Measurements from ENCODE around the gene JAK1.

Gene JAK1

GRCh38 chr1:64856553-64856952 is 109.8 kb downstream of the JAK1 start:
- DNase-seq, result no peak

DNA sequence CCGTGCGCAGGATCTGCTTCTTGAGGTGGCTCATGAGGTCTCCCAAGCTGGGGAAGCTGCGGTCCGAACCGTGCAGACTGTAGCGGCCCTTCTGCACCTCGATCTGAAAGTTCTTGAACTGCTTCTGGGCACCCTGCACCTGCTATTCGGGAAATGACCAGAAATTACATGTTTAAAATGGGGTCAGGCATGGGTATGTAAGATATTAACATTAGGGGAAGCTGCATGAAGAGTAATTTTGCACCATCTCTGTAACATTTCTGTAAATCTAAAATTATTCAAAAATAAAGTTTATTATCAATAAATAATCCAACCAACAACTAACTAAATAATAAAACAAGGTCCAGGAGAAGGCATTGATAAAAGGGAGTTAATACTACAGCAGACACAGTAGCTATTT is 110.8 kb downstream of the JAK1 start:
- DNase-seq, result no peak

GRCh38 chr1:64854674-64855073 is 111.7 kb downstream of the JAK1 start:
- DNase-seq, result no peak

- DNase-seq, result no peak
Measured at GRCh38 chr1:64851664-64852063, 114.7 kb downstream of the JAK1 start.

DNA sequence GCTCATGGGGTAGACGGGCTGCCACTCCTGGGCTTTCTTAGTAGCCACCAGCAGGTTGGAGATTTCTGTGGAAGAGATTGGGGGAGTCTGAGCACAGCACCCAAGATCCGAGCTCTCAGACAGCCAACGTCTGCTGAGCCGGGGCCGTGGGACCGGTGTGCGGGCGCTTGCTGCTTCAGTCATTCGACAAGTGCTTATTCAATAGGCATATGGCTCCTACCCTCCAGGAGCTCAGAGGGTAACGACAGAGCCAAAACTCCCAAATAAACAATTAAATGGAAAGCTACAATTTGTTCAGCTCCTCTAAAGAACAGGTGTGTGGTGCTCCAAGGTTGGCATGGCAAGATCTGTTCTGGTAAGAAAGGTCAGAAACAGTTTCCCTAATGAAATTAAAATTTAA is 115.5 kb downstream of the JAK1 start:
- no peak for DNase-seq

DNA sequence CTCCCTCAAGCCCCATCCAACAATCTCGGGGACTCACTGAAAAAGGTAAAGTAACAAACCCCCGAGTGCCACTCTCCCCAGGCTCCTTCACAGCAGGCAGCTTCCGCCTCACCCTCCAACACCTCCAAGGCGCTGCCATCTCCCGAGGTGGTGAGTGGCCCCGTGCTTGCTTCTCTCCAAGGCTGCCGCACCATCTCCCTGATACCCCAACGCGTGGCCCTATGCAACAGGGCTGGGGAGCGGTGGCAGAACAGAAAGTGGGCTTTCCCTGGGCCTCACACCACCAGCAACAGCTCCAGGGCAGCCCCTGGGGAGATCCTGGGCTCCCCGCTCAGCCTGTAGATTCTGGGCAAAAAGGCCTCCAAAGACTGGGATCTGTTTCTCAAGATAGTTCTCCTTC is 116.4 kb downstream of the JAK1 start:
- no peak for DNase-seq

- DNase-seq, result no peak
Measured at GRCh38 chr1:64848803-64849202, 117.5 kb downstream of the JAK1 start.

- DNase-seq, result no peak
Measured at GRCh38 chr1:64848136-64848535, 118.2 kb downstream of the JAK1 start.

GRCh38 chr1:64847666-64848065 is 118.7 kb downstream of the JAK1 start:
- DNase-seq, result no peak

DNA sequence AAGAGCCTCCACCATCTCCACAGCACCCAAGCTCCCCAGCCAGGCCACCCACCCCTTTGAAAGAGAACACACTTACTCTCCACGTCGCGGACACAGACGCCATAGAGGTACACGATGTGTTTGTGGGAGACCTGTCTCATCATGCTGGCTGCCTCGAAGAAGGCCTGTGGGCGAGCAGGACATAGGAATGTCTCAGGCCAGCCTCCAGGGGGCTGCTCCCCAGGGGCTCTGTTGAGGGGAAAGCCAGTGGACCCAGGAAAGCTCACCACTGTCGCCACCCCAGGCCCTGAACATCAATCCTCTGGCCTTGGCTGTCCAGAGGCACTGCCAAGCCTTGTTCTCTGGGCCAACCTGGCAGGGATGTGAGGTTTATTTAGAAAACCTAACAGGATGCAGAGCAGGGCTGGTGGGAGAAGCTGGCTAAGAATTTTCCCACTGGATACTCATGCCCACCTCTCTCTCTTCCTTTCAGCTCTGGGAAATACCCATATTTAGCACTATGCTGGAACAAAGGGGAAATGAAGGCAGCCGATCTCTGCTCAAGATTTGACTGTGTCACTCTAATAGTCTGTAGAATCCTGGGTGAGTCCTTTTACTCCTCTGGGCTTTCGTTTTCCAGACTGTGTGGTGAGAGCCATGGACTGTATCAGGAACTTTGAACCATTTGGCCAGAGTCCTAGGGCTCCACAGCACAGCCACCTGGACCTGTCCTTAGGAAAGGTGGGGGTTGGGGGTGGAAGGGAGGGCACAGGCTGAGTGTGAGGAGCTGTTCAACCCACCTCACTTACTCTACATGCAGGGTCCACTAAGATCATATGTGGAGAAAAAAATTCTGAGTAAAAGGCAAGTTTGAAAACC is 119.5 kb downstream of the JAK1 start:
- DNase-seq, result no peak

DNA sequence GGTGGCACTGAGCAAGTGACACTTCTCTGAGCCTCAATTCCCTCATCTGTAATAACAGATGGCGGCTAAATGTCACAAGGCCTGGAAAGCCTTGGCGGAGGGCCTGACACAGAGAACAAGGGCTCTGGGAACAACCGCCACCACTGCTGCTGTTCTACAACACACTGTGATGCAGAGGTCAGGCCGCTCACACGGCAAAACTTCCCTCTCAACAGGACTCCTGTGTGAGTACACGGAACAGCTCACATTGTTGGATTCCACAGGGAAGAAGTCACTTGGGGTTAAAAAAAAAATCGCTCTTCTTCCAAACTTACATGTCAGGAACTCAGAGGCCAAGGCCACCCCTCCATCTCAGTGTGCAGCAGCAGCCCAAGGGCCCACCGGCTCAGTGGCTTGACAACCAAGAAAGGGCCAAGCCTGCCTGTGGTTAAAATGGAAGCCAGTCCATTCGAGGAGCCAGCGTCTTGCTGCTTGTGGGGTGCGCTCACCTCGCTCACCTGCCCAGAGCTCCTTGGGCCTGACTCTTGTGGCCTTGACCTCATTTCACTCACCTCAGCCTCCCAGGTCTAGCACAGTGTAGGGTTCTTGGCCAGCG is 120.4 kb downstream of the JAK1 start:
- no peak for DNase-seq

DNA sequence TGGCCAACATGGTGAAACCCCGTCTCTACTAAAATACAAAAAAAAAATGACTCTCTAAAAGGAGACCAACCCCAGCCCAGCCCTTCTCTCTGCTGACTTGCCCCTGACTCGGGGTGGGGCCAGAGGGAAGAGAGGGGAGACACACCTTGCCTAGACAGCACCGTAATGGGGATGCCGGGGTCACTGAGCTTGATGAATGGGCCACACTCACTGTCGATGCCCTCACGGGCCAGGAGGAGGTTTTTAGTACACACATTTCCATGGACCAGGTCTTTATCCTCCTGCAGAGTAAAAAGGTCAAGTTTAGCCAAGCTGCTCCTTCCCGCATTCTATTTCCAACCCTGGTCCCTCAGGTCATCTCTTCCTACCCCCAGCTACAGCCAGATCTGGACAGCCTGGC is 121.7 kb downstream of the JAK1 start:
- no peak for DNase-seq

GRCh38 chr1:64844175-64844574 is 122.2 kb downstream of the JAK1 start:
- DNase-seq, result no peak

DNA sequence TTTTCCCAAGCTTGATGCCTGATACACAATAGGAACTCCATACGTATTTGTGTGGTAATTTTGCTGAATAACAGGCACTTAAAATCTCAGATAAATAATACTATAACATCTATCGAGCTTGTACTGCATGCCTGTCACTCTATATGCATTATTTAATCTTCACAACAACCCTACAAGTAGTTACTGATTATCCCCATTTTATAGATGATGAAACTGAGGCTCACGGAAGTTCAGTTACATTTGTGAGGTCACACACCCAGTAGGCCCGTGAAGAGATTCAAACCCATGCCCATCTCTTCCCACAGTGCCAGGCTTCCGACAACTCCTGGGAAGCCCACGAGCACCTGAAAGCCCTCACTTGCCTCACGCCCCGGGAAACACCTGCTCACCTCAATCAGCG is 122.7 kb downstream of the JAK1 start:
- DNase-seq, result no peak

DNA sequence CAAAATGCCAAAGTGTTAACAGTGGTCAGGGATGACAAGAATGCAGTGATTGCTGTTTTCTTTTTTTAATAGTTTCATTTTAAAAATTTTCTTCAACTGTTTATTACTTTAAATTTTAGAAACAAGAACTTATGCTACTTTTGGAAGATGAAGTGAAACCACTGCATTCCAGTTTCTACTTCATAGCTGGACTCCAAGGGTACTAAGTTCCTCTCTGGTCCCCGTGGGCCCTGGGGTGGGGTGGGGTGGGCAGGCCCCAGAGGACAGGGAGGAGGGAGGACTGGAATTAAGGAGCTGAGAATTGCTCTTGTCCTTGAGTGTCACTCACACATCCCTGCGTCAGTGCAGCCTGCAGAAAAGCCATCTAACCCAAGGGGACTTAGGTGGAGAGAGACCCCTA is 124.1 kb downstream of the JAK1 start:
- DNase-seq, result no peak

GRCh38 chr1:64841330-64842065 is 124.9 kb downstream of the JAK1 start:
- no peak for DNase-seq

- no peak for DNase-seq
Measured at GRCh38 chr1:64839732-64840405, 126.5 kb downstream of the JAK1 start.

DNA sequence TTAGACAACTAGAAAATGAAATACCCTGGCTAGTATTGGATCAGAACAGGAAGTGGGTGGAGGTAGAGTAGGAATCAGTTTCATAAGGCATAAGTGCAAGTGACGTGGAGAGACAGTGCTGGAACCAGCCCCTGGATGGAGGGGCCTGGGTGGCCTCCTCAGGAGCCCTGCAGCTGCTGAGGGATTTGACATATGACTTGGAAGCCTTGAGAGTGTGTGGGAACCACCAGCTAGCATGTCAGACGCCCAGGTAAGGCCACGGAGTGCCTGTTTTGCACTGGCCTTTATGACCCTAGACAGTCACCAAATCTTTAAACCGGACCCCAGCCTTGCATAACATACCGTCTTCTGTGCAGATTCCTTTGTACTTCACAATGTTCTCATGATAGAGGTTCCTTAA is 127.1 kb downstream of the JAK1 start:
- no peak for DNase-seq

GRCh38 chr1:64838486-64838885 is 127.9 kb downstream of the JAK1 start:
- no peak for DNase-seq

DNA sequence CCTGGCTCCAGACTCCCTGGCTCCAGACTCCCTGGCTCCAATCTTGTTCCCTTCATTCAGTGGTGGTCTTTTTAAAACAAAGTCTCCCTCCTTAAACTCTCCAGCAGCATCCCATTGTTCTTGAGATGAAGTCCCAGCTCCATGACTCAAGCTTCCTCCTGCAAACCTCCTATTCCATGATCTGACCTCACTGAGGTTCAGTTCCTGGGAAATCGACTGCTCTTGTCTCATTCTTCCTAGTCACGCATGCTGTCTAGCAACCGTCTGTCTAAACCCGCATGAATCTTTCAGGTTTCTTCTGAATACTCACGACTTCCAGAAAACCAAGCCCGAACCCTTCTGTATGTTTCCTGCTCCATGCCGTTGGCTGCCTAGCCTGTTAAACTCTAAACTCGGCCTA is 129.5 kb downstream of the JAK1 start:
- DNase-seq, result no peak

GRCh38 chr1:64834734-64835133 is 131.6 kb downstream of the JAK1 start:
- no peak for DNase-seq

DNA sequence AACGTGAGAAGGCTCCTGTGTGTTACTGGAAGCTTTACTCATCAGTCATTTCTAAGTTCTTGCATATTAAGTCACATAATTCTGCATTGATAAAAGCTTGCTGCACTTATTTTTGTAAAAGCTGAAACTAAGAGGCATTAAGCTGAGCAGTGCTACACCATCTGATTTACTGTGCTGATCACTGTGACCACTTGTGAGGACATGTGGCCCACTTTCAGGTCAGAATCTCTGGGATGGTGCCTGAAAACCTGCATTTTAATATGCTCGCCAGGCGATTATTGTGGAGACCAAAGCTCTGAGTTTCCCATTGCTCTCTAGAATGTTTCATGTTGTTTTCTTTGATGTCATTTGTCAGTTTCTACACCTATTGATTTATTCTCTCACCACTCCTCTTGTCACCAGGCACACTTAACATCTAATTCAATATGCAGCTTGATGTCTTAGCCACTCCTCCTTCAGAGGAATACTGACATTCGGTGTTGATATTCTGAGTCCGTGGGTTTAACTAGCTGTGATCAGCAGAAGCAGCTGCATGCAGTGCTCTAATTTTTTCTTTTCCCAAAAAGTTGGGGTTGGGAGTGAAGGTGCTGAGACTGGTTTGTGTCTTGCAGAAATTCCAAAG is 136.2 kb downstream of the JAK1 start:
- DNase-seq, result no peak

Data from activated CD4-positive, alpha-beta T cell treated with anti-CD3 and anti-CD28 coated beads, Interleukin-2, amount 50 U/mL, for 48 hours (primary cell).